ENCODE results near the gene SLC6A5. TPM values are rescaled to one million over a fixed set of nuclear protein-coding genes. Genes with fewer than 3 reads are reported as not detected.
"Not testable (repeated sequence)": the region's sequence is repeated elsewhere in the genome, so short reads cannot be mapped to it uniquely, and the experiment has no call there.

Gene SLC6A5
- total RNA-seq, 2 experiments from 2014 or later = not detected

DNA sequence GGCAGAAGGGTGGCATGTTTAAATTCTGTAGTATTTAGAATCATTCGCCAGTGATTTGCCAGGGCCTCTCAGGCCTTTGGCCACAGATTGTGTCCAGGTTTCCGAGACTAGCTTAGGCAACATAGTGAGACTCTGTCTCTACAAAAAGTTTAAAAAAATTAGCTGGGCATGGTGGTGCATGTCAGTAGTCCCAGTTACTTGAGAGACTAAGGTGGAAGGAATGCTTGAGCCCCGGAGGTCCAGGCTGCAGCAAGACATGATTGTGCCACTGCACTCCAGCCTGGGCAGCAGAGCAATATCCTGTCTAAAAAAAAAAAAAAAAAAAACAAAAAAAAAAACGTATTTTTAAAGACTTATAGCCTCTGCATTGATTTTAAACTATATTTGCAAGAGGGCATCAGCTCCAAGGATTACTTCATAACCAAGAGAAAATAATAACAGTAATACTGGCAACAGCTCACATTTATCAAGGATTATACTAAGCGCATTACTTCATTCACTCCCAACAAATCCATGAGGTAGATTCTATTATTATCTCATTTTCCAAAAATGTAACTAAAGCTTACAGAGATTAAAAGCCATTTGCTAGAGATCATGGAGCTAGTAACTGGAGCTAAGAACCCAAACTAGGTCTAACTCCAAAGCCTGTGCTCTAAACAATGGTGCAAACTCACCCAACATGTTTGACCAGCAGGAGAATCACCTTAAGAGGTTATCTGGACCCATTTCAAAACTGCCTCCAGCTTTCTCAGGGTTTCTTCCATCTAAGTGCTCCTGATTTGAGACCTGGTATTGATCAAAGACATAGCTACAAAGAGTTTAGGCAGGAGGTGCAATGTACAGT lies 32.6 kb upstream of the SLC6A5 start:
- no peaks in the 10 kb centered on the region for H3K4me1 Mint-ChIP-seq (ENCODE audit: low read depth)
- no peaks in the 10 kb centered on the region for H3K36me3 Mint-ChIP-seq (ENCODE audit: low read depth)
- Histone ChIP-seq H3K27me3 (ENCODE audit: control insufficient read depth in 1 of 2, insufficient read depth in 2 of 2, low read length in 2 of 2) (no peaks in the 10 kb centered on the region), H3K27ac (ENCODE audit: low read depth in 1 of 2, low read length in 2 of 2) (no peak overlapping the region), H3K36me3 (ENCODE audit: insufficient read depth, low read length) (no peaks in the 10 kb centered on the region), H3K9me3 (ENCODE audit: control insufficient read depth in 1 of 2, insufficient read depth in 1 of 2, low read length in 2 of 2) (no peaks in the 10 kb centered on the region), H3K4me3 (ENCODE audit: low read length) (no peak overlapping the region), H3K4me1 (ENCODE audit: insufficient read depth, low read length) (no peaks in the 10 kb centered on the region)
- POLR2A ChIA-PET = no interaction called here
- CTCF ChIA-PET = no interaction called here
- peaks cover 4% of the 10 kb centered on the region for H3K27me3 Mint-ChIP-seq
- no peak overlapping the region for H3K27ac Mint-ChIP-seq
- ATAC-seq (ENCODE audit: poor library complexity) = no peak
- TF ChIP-seq, protein P1, sequence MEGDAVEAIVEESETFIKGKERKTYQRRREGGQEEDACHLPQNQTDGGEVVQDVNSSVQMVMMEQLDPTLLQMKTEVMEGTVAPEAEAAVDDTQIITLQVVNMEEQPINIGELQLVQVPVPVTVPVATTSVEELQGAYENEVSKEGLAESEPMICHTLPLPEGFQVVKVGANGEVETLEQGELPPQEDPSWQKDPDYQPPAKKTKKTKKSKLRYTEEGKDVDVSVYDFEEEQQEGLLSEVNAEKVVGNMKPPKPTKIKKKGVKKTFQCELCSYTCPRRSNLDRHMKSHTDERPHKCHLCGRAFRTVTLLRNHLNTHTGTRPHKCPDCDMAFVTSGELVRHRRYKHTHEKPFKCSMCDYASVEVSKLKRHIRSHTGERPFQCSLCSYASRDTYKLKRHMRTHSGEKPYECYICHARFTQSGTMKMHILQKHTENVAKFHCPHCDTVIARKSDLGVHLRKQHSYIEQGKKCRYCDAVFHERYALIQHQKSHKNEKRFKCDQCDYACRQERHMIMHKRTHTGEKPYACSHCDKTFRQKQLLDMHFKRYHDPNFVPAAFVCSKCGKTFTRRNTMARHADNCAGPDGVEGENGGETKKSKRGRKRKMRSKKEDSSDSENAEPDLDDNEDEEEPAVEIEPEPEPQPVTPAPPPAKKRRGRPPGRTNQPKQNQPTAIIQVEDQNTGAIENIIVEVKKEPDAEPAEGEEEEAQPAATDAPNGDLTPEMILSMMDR (IDR thresholded peaks at IDR 0.05) = no peak
- intact Hi-C loops (cut with DNase I, micrococcal nuclease) = no loop called here
- no peak overlapping the region for H3K4me3 Mint-ChIP-seq
- DNase-seq = no peak
- H3K9me3 Mint-ChIP-seq = no peaks in the 10 kb centered on the region

DNA sequence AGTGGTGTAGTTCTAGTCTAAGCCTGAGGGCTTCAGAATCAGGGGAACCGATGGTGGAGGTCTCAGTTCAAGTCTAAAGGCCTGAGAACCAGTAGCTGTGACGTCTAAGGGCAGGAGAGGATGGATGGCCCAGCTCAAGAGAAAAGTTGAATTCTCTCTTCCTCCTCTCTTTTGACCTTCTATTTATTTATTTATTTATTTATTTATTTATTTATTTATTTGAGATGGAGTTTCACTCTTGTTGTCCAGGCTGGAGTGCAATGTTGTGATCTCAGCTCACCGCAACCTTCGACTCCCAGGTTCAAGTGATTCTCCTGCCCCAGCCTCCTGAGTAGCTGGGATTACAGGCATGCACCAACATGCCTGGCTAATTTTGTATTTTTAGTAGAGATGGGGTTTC lies 19.7 kb upstream of the SLC6A5 start:
- ATAC-seq (ENCODE audit: poor library complexity); H3K4me1 Mint-ChIP-seq (ENCODE audit: low read depth); H3K27ac ChIP-seq (ENCODE audit: low read depth in 1 of 2, low read length in 2 of 2); H3K4me3 Mint-ChIP-seq; H3K36me3 Mint-ChIP-seq (ENCODE audit: low read depth); CTCF ChIA-PET; H3K27me3 ChIP-seq (ENCODE audit: control insufficient read depth in 1 of 2, insufficient read depth in 2 of 2, low read length in 2 of 2); POLR2A ChIA-PET; H3K36me3 ChIP-seq (ENCODE audit: insufficient read depth, low read length); H3K4me1 ChIP-seq (ENCODE audit: insufficient read depth, low read length); DNase-seq; H3K9me3 Mint-ChIP-seq; H3K27ac Mint-ChIP-seq; H3K27me3 Mint-ChIP-seq; H3K9me3 ChIP-seq (ENCODE audit: control insufficient read depth in 1 of 2, insufficient read depth in 1 of 2, low read length in 2 of 2); intact Hi-C loops (cut with DNase I, micrococcal nuclease); H3K4me3 ChIP-seq (ENCODE audit: low read length): not testable (repeated sequence)

DNA sequence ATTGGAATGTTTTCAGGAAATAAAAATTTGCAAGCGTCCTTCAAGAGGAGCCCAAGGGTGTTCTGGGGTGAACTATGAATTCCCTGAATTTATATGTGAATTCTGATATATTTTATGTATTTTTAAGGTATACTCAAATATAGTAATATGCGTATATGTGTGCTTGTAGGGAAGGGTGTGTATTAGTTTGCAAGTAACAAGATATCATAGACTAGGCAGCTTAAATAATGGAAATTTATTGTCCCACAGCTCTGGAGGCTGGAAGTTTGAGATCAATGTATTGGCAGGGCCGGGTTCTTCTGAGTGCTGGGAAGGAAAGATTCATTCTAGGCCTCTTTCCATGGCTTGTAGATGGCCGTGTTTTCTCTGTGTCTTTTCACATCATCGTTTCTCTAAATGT lies 16.2 kb upstream of the SLC6A5 start:
- ATAC-seq (ENCODE audit: poor library complexity) (no peak), DNase-seq (no peak)
- Histone ChIP-seq H3K4me3 (ENCODE audit: low read length) (no peak overlapping the region), H3K4me1 (ENCODE audit: insufficient read depth, low read length) (no peaks in the 10 kb centered on the region), H3K27me3 (ENCODE audit: control insufficient read depth in 1 of 2, insufficient read depth in 2 of 2, low read length in 2 of 2) (no peaks in the 10 kb centered on the region), H3K27ac (ENCODE audit: low read depth in 1 of 2, low read length in 2 of 2) (no peak overlapping the region), H3K36me3 (ENCODE audit: insufficient read depth, low read length) (no peaks in the 10 kb centered on the region), H3K9me3 (ENCODE audit: control insufficient read depth in 1 of 2, insufficient read depth in 1 of 2, low read length in 2 of 2) (no peaks in the 10 kb centered on the region)
- H3K27ac Mint-ChIP-seq = no peak overlapping the region
- peaks cover 6% of the 10 kb centered on the region for H3K27me3 Mint-ChIP-seq
- ChIA-PET POLR2A (no interaction called here), CTCF (no interaction called here)
- H3K9me3 Mint-ChIP-seq = no peaks in the 10 kb centered on the region
- H3K4me1 Mint-ChIP-seq (ENCODE audit: low read depth) = no peaks in the 10 kb centered on the region
- intact Hi-C loops (cut with DNase I, micrococcal nuclease) = no loop called here
- H3K36me3 Mint-ChIP-seq (ENCODE audit: low read depth) = no peaks in the 10 kb centered on the region
- H3K4me3 Mint-ChIP-seq = no peak overlapping the region
- TF ChIP-seq, protein P1 (IDR thresholded peaks at IDR 0.05) = no peak
